ENCODE results near the gene SLC25A1. TPM values are rescaled to one million over a fixed set of nuclear protein-coding genes. Genes with fewer than 3 reads are reported as not detected.

SLC25A1 gene
- total RNA-seq, 1 donor from 2014 or later, result 54.8 TPM

DNA sequence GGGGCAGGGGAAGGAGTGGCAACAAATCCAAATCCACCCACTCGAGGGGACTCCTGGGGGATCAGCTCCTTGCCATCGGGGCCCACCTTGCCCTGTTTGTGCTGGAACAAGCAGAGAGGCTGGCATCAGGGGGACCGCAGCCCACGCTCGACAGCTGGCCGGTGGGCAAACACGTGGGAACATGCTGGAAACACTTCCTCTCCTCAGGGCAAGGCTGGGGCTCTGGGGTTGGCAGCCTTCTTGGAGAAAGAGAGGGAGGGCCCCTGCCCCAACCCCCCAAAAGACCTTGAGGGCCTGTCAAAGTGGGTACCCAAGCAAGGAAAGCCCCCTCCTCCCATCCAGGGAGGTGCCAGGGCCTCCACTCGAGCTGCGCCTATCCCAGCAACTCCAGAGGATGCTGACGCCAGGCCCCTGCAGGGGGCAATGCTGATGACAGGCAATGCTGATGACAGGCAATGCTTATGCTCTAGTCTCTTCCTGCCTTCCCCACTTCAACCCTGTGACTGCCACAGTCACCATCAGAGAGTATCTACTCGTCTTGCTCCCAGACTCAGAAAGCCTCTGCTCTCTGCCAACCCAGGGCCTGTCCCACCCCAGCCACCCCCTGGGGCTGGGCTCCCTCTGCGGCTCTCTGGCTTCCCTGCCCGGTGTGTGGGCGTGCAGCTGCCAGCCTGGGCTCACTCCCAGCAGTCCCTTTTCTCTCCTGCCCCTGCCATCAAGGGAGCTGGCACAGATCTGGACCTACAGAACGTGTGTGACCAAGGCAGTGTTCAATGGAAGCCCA is 40.1 kb downstream of the SLC25A1 start:
- peaks cover 7% of the 10 kb centered on the region for H3K9me3 Mint-ChIP-seq (ENCODE audit: unreplicated experiment)
- H3K4me3 Mint-ChIP-seq (ENCODE audit: unreplicated experiment), result no peak overlapping the region
- TF ChIP-seq, protein P1, sequence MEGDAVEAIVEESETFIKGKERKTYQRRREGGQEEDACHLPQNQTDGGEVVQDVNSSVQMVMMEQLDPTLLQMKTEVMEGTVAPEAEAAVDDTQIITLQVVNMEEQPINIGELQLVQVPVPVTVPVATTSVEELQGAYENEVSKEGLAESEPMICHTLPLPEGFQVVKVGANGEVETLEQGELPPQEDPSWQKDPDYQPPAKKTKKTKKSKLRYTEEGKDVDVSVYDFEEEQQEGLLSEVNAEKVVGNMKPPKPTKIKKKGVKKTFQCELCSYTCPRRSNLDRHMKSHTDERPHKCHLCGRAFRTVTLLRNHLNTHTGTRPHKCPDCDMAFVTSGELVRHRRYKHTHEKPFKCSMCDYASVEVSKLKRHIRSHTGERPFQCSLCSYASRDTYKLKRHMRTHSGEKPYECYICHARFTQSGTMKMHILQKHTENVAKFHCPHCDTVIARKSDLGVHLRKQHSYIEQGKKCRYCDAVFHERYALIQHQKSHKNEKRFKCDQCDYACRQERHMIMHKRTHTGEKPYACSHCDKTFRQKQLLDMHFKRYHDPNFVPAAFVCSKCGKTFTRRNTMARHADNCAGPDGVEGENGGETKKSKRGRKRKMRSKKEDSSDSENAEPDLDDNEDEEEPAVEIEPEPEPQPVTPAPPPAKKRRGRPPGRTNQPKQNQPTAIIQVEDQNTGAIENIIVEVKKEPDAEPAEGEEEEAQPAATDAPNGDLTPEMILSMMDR (IDR thresholded peaks at IDR 0.05; ENCODE audit: partially characterized antibody, unreplicated experiment), result no peak
- H3K4me1 Mint-ChIP-seq (ENCODE audit: low read depth, unreplicated experiment), result no peaks in the 10 kb centered on the region
- no peak overlapping the region for H3K27ac Mint-ChIP-seq (ENCODE audit: unreplicated experiment)
- H3K36me3 Mint-ChIP-seq (ENCODE audit: unreplicated experiment), result peaks cover 10% of the 10 kb centered on the region
- peaks cover 8% of the 10 kb centered on the region for H3K27me3 Mint-ChIP-seq (ENCODE audit: unreplicated experiment)
- DNase-seq, result no peak

DNA sequence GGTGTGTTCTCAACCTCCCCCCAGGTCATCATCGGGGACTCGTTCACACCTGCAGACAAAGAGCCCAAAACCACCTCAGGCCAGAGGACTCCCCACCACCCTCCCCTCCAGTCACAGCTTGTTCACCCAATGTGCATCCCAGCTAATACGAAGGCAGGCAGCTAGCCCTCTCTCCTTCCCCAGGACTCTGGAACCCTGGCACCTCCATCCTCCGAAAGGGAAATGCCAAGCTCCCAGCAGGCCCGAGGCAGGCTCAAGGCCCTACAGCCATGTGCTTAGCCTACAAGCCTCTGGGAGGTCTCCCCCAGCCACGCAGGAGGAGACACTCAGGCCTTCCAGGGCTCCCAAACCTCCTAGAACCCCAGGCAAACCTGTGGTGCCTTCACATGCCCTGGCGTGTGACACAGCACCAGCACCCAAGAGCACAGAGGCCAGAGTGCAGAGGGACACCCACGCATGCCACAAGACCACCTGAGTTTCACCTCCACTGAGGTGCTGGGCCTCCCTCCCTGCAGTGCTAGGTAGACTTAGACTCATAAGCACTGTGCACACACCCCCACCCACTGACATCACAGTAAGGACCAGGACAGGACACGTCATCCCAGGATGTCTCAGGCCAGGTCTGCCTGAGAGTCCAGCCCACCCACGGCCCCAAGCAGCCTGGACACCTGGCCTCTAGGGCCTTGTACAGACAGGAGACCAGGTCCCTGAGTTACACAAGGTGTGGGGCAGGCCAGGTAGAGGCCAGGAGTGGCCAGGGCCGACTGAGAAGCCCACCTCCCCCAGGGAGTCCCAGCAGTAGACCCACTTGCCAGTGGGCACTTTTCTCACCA is 40.9 kb downstream of the SLC25A1 start:
- Mint-ChIP-seq H3K4me1 (ENCODE audit: low read depth, unreplicated experiment) (no peaks in the 10 kb centered on the region), H3K4me3 (ENCODE audit: unreplicated experiment) (no peak overlapping the region), H3K27me3 (ENCODE audit: unreplicated experiment) (peaks cover 8% of the 10 kb centered on the region), H3K27ac (ENCODE audit: unreplicated experiment) (no peak overlapping the region), H3K9me3 (ENCODE audit: unreplicated experiment) (peaks cover 7% of the 10 kb centered on the region), H3K36me3 (ENCODE audit: unreplicated experiment) (peaks cover 10% of the 10 kb centered on the region)
- TF ChIP-seq, protein P1 (IDR thresholded peaks at IDR 0.05; ENCODE audit: partially characterized antibody, unreplicated experiment), result no peak
- no peak for DNase-seq

DNA sequence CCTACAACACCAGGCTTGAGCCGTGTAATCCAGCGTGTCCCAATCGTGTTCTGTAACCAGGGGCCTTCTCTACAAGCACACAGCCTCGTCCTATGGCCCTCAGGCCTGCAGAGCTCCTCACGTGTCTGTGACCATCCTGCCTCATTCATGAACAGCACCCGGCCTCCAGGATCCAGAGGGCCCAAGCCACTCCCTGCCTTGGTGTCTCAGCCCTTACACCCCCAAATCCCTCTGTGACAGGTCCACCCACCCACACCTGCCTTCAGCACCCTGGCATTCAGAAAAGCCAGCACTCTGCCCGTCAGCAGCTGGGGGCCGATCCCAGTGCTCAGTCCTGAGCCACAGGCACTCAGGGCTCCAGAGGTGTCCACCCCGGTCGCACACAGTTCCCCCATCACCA is 41.6 kb downstream of the SLC25A1 start:
- H3K9me3 Mint-ChIP-seq (ENCODE audit: unreplicated experiment), result peaks cover 7% of the 10 kb centered on the region
- TF ChIP-seq, protein P1 (IDR thresholded peaks at IDR 0.05; ENCODE audit: partially characterized antibody, unreplicated experiment), result no peak
- no peak overlapping the region for H3K4me3 Mint-ChIP-seq (ENCODE audit: unreplicated experiment)
- no peak for DNase-seq
- H3K27ac Mint-ChIP-seq (ENCODE audit: unreplicated experiment), result no peak overlapping the region
- H3K27me3 Mint-ChIP-seq (ENCODE audit: unreplicated experiment), result peaks cover 8% of the 10 kb centered on the region
- peaks cover 10% of the 10 kb centered on the region for H3K36me3 Mint-ChIP-seq (ENCODE audit: unreplicated experiment)
- H3K4me1 Mint-ChIP-seq (ENCODE audit: low read depth, unreplicated experiment), result no peaks in the 10 kb centered on the region

DNA sequence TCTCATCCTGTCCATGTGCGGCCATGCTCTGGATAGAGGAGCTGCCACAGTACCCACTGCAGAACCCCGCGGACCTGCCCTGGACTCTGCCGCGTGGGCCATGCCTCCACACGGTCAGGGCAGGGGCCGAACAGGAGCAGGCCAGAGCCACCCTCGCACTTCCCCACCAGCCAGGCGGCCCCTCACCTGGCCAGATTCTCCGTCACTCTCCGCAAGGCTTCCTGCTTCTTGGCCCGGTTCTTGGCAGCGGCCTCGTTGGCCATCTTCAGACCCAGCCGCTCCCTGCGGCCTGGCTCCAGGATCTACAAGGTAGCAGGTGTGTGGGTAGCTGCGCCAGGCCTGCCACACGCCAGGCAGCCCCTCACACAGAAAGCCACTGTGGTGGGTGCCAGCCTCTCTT is 43.7 kb downstream of the SLC25A1 start:
- DNase-seq, result no peak
- no peaks in the 10 kb centered on the region for H3K4me1 Mint-ChIP-seq (ENCODE audit: low read depth, unreplicated experiment)
- no peak overlapping the region for H3K27ac Mint-ChIP-seq (ENCODE audit: unreplicated experiment)
- peaks cover 8% of the 10 kb centered on the region for H3K27me3 Mint-ChIP-seq (ENCODE audit: unreplicated experiment)
- H3K36me3 Mint-ChIP-seq (ENCODE audit: unreplicated experiment), result peaks cover 15% of the 10 kb centered on the region
- H3K9me3 Mint-ChIP-seq (ENCODE audit: unreplicated experiment), result peaks cover 7% of the 10 kb centered on the region
- TF ChIP-seq, protein P1 (IDR thresholded peaks at IDR 0.05; ENCODE audit: partially characterized antibody, unreplicated experiment), result no peak
- H3K4me3 Mint-ChIP-seq (ENCODE audit: unreplicated experiment), result no peak overlapping the region
